ENCODE measurements around the gene ROPN1. TPM values are rescaled to one million over a fixed set of nuclear protein-coding genes. Genes with fewer than 3 reads are reported as not detected.
"Not testable (repeated sequence)": the region's sequence is repeated elsewhere in the genome, so short reads cannot be mapped to it uniquely, and the experiment has no call there.

Gene ROPN1
- total RNA-seq, 1 experiment from 2014 or later: not detected

- H3K9me3 ChIP-seq (ENCODE audit: control insufficient read depth in 1 of 2, insufficient read depth in 1 of 2, low read depth in 1 of 2, low read length in 2 of 2); RAD21 ChIA-PET (ENCODE audit: low non-redundant PET in 1 of 2, low total read pairs in 2 of 2, uncharacterized antibody in 2 of 2, unreplicated experiment in 2 of 2); H4K20me1 ChIP-seq (ENCODE audit: insufficient read depth); H3K79me2 ChIP-seq (ENCODE audit: insufficient read depth, low read length); POLR2A ChIA-PET; BruUV-seq (replicated peaks); H3K27me3 ChIP-seq (ENCODE audit: insufficient read depth, low read length); H2AFZ ChIP-seq (ENCODE audit: low read depth, low read length, poor library complexity, severe bottlenecking); H3K9me2 ChIP-seq (ENCODE audit: insufficient read depth); intact Hi-C loops (cut with micrococcal nuclease); H3K27ac ChIP-seq (ENCODE audit: low read depth, low read length); H3K4me1 ChIP-seq (ENCODE audit: control insufficient read depth in 1 of 2, insufficient read depth in 2 of 2, low read length in 2 of 2); H3K4me3 ChIP-seq (replicated peaks in 1 of 2; ENCODE audit: low read depth in 1 of 2, low read length in 2 of 2); H3K9ac ChIP-seq (ENCODE audit: low read length); H3K36me3 ChIP-seq (ENCODE audit: control insufficient read depth in 1 of 2, insufficient read depth in 2 of 2, low read length in 2 of 2): not testable (repeated sequence)
- peak overlapping the region; percentile 56; the same call in 1 of the 2 replicates for H3K4me2 ChIP-seq (ENCODE audit: low read length)
- TF ChIP-seq RAD21 (IDR thresholded peaks at IDR 0.05; ENCODE audit: low read depth) (peak; percentile 54), CTCF (IDR thresholded peaks at IDR 0.05 in 2 of 3, conservative IDR thresholded peaks at IDR 0.05 in 1 of 3; ENCODE audit: borderline replicate concordance in 1 of 3, insufficient read depth in 1 of 3, low read depth in 2 of 3, low read length in 2 of 3) (peak; percentile 46 to 66 (median 62); a peak in 5 of 6 replicates)
- peak; percentile 97 for ATAC-seq
- CTCF ChIA-PET: interaction anchor here (1.0 to 1.3 kb wide), 5 partner anchors 10 to 328 kb away, joined by 3 to 5 read pairs (median 3); partner anchors contain the start of gene KALRN
- peak; percentile 19 for DNase-seq (ENCODE audit: low read depth, low spot score)
Observed at GRCh38 chr3:123979525-123980501, 12.1 kb downstream of the ROPN1 start.

GRCh38 chr3:123976904-123977303 is 15.0 kb downstream of the ROPN1 start:
- POLR2A ChIA-PET; ATAC-seq; H3K9me3 ChIP-seq (ENCODE audit: control insufficient read depth in 1 of 2, insufficient read depth in 1 of 2, low read depth in 1 of 2, low read length in 2 of 2); H3K4me3 ChIP-seq (replicated peaks in 1 of 2; ENCODE audit: low read depth in 1 of 2, low read length in 2 of 2); DNase-seq (ENCODE audit: low read depth, low spot score); H3K9ac ChIP-seq (ENCODE audit: low read length); H3K4me1 ChIP-seq (ENCODE audit: control insufficient read depth in 1 of 2, insufficient read depth in 2 of 2, low read length in 2 of 2); H3K79me2 ChIP-seq (ENCODE audit: insufficient read depth, low read length); intact Hi-C loops (cut with micrococcal nuclease); H3K9me2 ChIP-seq (ENCODE audit: insufficient read depth); H4K20me1 ChIP-seq (ENCODE audit: insufficient read depth); BruUV-seq (replicated peaks); H2AFZ ChIP-seq (ENCODE audit: low read depth, low read length, poor library complexity, severe bottlenecking); H3K27me3 ChIP-seq (ENCODE audit: insufficient read depth, low read length); RAD21 ChIA-PET (ENCODE audit: low non-redundant PET in 1 of 2, low total read pairs in 2 of 2, uncharacterized antibody in 2 of 2, unreplicated experiment in 2 of 2); H3K4me2 ChIP-seq (ENCODE audit: low read length); H3K27ac ChIP-seq (ENCODE audit: low read depth, low read length); CTCF ChIA-PET; H3K36me3 ChIP-seq (ENCODE audit: control insufficient read depth in 1 of 2, insufficient read depth in 2 of 2, low read length in 2 of 2): not testable (repeated sequence)

- intact Hi-C loops (cut with micrococcal nuclease); RAD21 ChIA-PET (ENCODE audit: low non-redundant PET in 1 of 2, low total read pairs in 2 of 2, uncharacterized antibody in 2 of 2, unreplicated experiment in 2 of 2); DNase-seq (ENCODE audit: low read depth, low spot score): not testable (repeated sequence)
Observed at GRCh38 chr3:123976181-123976898, 15.6 kb downstream of the ROPN1 start.

More at GRCh38 chr3:123976181-123976898, 15.6 kb downstream of the ROPN1 start:
- BruUV-seq (replicated peaks); H3K9me2 ChIP-seq (ENCODE audit: insufficient read depth); H3K9me3 ChIP-seq (ENCODE audit: control insufficient read depth in 1 of 2, insufficient read depth in 1 of 2, low read depth in 1 of 2, low read length in 2 of 2); H3K27me3 ChIP-seq (ENCODE audit: insufficient read depth, low read length); H3K27ac ChIP-seq (ENCODE audit: low read depth, low read length); H3K79me2 ChIP-seq (ENCODE audit: insufficient read depth, low read length); H3K4me3 ChIP-seq (replicated peaks in 1 of 2; ENCODE audit: low read depth in 1 of 2, low read length in 2 of 2); H3K9ac ChIP-seq (ENCODE audit: low read length); ATAC-seq; POLR2A ChIA-PET; CTCF ChIA-PET; H3K4me1 ChIP-seq (ENCODE audit: control insufficient read depth in 1 of 2, insufficient read depth in 2 of 2, low read length in 2 of 2); H2AFZ ChIP-seq (ENCODE audit: low read depth, low read length, poor library complexity, severe bottlenecking); H4K20me1 ChIP-seq (ENCODE audit: insufficient read depth); H3K36me3 ChIP-seq (ENCODE audit: control insufficient read depth in 1 of 2, insufficient read depth in 2 of 2, low read length in 2 of 2); H3K4me2 ChIP-seq (ENCODE audit: low read length): not testable (repeated sequence)
